Cerebellar nuclear complex (tissue), 1 donor: ENCODE measurements around the gene PSMB9.

Experiments used
- DNase-seq, 2 experiments: peaks; one replicate each; lab custom pipeline; 2025; lab: John Stamatoyannopoulos, UW

Gene PSMB9

GRCh38 chr6:32905078-32905477 is 51.1 kb downstream of the PSMB9 start:
- DNase-seq, result no peak

- DNase-seq, result no peak
Measured at GRCh38 chr6:32906539-32906938, 52.5 kb downstream of the PSMB9 start.

- no peak for DNase-seq
Measured at GRCh38 chr6:32908897-32909296, 54.9 kb downstream of the PSMB9 start.
